ENCODE data around the gene MRO. TPM values are rescaled to one million over a fixed set of nuclear protein-coding genes. Genes with fewer than 3 reads are reported as not detected.

MRO gene
- total RNA-seq, 1 experiment from 2014 or later, result 0.84 TPM

- TF ChIP-seq EGR1 (IDR thresholded peaks at IDR 0.05; ENCODE audit: low read depth) (no peak), JUND (IDR thresholded peaks at IDR 0.05) (no peak), SP1 (IDR thresholded peaks at IDR 0.05; ENCODE audit: low read depth) (no peak), EZH2phosphoT487 (IDR thresholded peaks at IDR 0.05; ENCODE audit: borderline replicate concordance) (no peak), TCF7L2 (IDR thresholded peaks at IDR 0.05; ENCODE audit: borderline replicate concordance, extremely low read depth, insufficient read depth, insufficient read length) (no peak)
Measured at GRCh38 chr18:50819728-50820378, at the start of gene MRO (continued).

- Histone ChIP-seq H3K36me3 (ENCODE audit: control insufficient read depth in 1 of 2, insufficient read depth in 2 of 2, low read length in 2 of 2) (no peaks in the 10 kb centered on the region), H3K27me3 (ENCODE audit: insufficient read depth, low read length) (no peaks in the 10 kb centered on the region), H3K9me2 (ENCODE audit: insufficient read depth) (no peaks in the 10 kb centered on the region), H3K27ac (ENCODE audit: low read depth, low read length) (peak overlapping the region; percentile 58; the same call in 1 of the 2 replicates), H2AFZ (ENCODE audit: low read depth, low read length, poor library complexity, severe bottlenecking) (peak overlapping the region; percentile 83), H3K4me3 (replicated peaks in 1 of 2; ENCODE audit: low read depth in 1 of 2, low read length in 2 of 2) (no peak overlapping the region), H3K79me2 (ENCODE audit: insufficient read depth, low read length) (no peaks in the 10 kb centered on the region), H4K20me1 (ENCODE audit: insufficient read depth) (no peaks in the 10 kb centered on the region), H3K9ac (ENCODE audit: low read length) (no peak overlapping the region), H3K9me3 (ENCODE audit: control insufficient read depth in 1 of 2, insufficient read depth in 1 of 2, low read depth in 1 of 2, low read length in 2 of 2) (no peaks in the 10 kb centered on the region), H3K4me1 (ENCODE audit: control insufficient read depth in 1 of 2, insufficient read depth in 2 of 2, low read length in 2 of 2) (peaks cover 25 to 42% of the 10 kb centered on the region in 2 experiments), H3K4me2 (ENCODE audit: low read length) (peak overlapping the region; percentile 63)
- DNase-seq (ENCODE audit: low read depth, low spot score), result no peak
- ChIA-PET POLR2A (interaction anchor here (2.2 kb wide), 1 partner anchor 10 kb away, joined by 14 read pairs; the partner anchor contains the start of gene ME2), RAD21 (ENCODE audit: low non-redundant PET in 1 of 2, low total read pairs in 2 of 2, uncharacterized antibody in 2 of 2, unreplicated experiment in 2 of 2) (no interaction called here), CTCF (interaction anchor here (1.1 to 2.1 kb wide), 2 partner anchors 10 to 50 kb away, joined by 3 to 6 read pairs; partner anchors contain the start of gene ME2)
- TF ChIP-seq EZH2phosphoT487 (IDR thresholded peaks at IDR 0.05; ENCODE audit: borderline replicate concordance), result no peak
- no peak for TF ChIP-seq RAD21 (IDR thresholded peaks at IDR 0.05; ENCODE audit: low read depth)
- no peak for TF ChIP-seq EZH2 (IDR thresholded peaks at IDR 0.05)
- TF ChIP-seq SRF (IDR thresholded peaks at IDR 0.05; ENCODE audit: low read depth), result no peak
- TF ChIP-seq EGR1 (IDR thresholded peaks at IDR 0.05; ENCODE audit: low read depth), result no peak
- TF ChIP-seq JUND (IDR thresholded peaks at IDR 0.05), result no peak
- no peak for TF ChIP-seq FOSL1 (IDR thresholded peaks at IDR 0.05; ENCODE audit: low read depth)
- TF ChIP-seq REST (IDR thresholded peaks at IDR 0.05; ENCODE audit: low read depth), result no peak
- intact Hi-C loops (cut with micrococcal nuclease), result loop anchor here (5.0 kb wide), 2 partner anchors 47 to 362 kb away; partner anchors contain the start of gene MRO
- BruUV-seq (replicated peaks), result no TSS peak
- ATAC-seq, result no peak
Measured at GRCh38 chr18:50869150-50869549, 49.3 kb upstream of the MRO start.

All from HCT116 (cell line).